Spleen (tissue), 7 donors: ENCODE results near the gene SCGB1D2.

Source experiments
- CTCF ChIP-seq, 11 experiments: fragments of 200-600 bp in 7 of 11; fragments of 450-650 bp in 4 of 11; sonication (generic) in 4 of 11; IDR thresholded peaks in 8 of 11; conservative IDR thresholded peaks in 3 of 11; 1 replicate in 7 of 11; 2 replicates in 4 of 11; pipeline versions ENCODE4 v1.4.0 to v1.8.0; 2016 to 2021; ENCODE audit warnings: antibody characterized with exemption in 11 of 11, inconsistent platforms in 4 of 11, mild to moderate bottlenecking in 1 of 11
- POLR2A ChIP-seq, 3 donors: fragments of 450-650 bp; IDR thresholded peaks; one replicate each; pipeline ENCODE4 v1.5.1; 2017; ENCODE audit warnings: antibody characterized with exemption in 3 of 3, mild to moderate bottlenecking in 1 of 3
- POLR2AphosphoS5 ChIP-seq, 3 donors: sonication (generic); formaldehyde crosslinking; IDR thresholded peaks; one replicate each; pipeline ENCODE4 v1.5.1; 2017; ENCODE audit warnings: antibody characterized with exemption in 3 of 3
- donor health status: DM: no; HTN: no; CAD: no; lungs with moderate emphysema.
- donor health status: DM: no; HTN: no; CAD: no.
- donor health status: DM: no; HTN: no; CAD: no.

GRCh38 chr11:62273789-62274275 lies 31.8 kb downstream of the SCGB1D2 start:
- TF ChIP-seq CTCF (IDR thresholded peaks at IDR 0.05 in 8 of 11, conservative IDR thresholded peaks at IDR 0.05 in 3 of 11) = no peak
- TF ChIP-seq POLR2A (IDR thresholded peaks at IDR 0.05) = no peak
- TF ChIP-seq POLR2AphosphoS5 (IDR thresholded peaks at IDR 0.05) = no peak
